ENCODE results near the gene LACTBL1. TPM values are rescaled to one million over a fixed set of nuclear protein-coding genes. Genes with fewer than 3 reads are reported as not detected.

Gene LACTBL1
- total and polyA plus RNA-seq, 2 experiments from 2014 or later = not detected

DNA sequence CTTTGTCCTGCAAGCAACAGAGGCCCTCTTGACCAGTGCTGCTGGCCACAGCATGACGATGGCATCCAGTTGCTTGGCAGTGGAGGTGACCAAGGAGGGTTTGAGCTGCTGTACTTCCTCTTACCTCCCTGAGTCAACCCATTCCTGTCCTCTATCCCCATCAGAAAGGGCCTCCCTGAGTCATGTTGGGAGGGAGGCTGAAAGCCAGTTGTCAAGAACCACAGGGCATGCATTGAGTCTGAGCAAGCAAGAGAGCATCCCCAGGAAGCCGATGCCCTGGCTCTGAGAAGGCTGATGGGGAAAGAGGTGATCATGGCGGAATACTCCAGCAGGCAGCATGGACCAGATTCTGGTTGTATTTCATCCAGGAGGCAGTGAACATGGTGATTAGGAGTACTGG is 69.6 kb downstream of the LACTBL1 start:
- Histone ChIP-seq H3K79me2 (replicated peaks; ENCODE audit: insufficient read depth) (no peaks in the 10 kb centered on the region), H3K27me3 (ENCODE audit: insufficient read depth) (no peaks in the 10 kb centered on the region), H2AFZ (no peak overlapping the region), H3K9me2 (ENCODE audit: insufficient read depth) (no peaks in the 10 kb centered on the region), H3K4me3 (no peak overlapping the region), H3K4me2 (no peak overlapping the region), H3K4me1 (ENCODE audit: insufficient read depth) (no peaks in the 10 kb centered on the region), H3K27ac (ENCODE audit: low read depth) (no peak overlapping the region), H4K20me1 (replicated peaks; ENCODE audit: insufficient read depth) (no peaks in the 10 kb centered on the region), H3F3A (replicated peaks; ENCODE audit: low read depth) (no peaks in the 10 kb centered on the region), H3K36me3 (ENCODE audit: insufficient read depth) (no peaks in the 10 kb centered on the region; the same call in 1 of the 2 replicates)
- Mint-ChIP-seq H3K4me1 (no peaks in the 10 kb centered on the region), H3K4me3 (no peak overlapping the region), H3K9me3 (no peaks in the 10 kb centered on the region), H3K36me3 (ENCODE audit: low read depth) (no peaks in the 10 kb centered on the region), H3K27ac (no peak overlapping the region), H3K27me3 (ENCODE audit: insufficient read depth, low read depth, poor library complexity) (peaks cover 2% of the 10 kb centered on the region)
- no peak for DNase-seq (ENCODE audit: low spot score)
- no peak for ATAC-seq
- no peak for TF ChIP-seq ZNF331 (CRISPR knock-in tag; IDR thresholded peaks at IDR 0.05; ENCODE audit: low read depth)
- TF ChIP-seq ZNF114 (CRISPR knock-in tag; IDR thresholded peaks at IDR 0.05) = no peak
- no peak for TF ChIP-seq POLR2AphosphoS5 (IDR thresholded peaks at IDR 0.05; ENCODE audit: low read depth)
- TF ChIP-seq EZH2phosphoT487 (IDR thresholded peaks at IDR 0.05; ENCODE audit: unreplicated experiment) = no peak
- TF ChIP-seq CREB1 (CRISPR knock-in tag; IDR thresholded peaks at IDR 0.05; ENCODE audit: low read depth) = no peak
- TF ChIP-seq EZH2 (IDR thresholded peaks at IDR 0.05; ENCODE audit: low read depth, unreplicated experiment) = no peak
- TF ChIP-seq NANOG (IDR thresholded peaks at IDR 0.05; ENCODE audit: borderline replicate concordance) = no peak
- TF ChIP-seq STAT1 (IDR thresholded peaks at IDR 0.05; ENCODE audit: unreplicated experiment) = no peak
- TF ChIP-seq, protein P1, sequence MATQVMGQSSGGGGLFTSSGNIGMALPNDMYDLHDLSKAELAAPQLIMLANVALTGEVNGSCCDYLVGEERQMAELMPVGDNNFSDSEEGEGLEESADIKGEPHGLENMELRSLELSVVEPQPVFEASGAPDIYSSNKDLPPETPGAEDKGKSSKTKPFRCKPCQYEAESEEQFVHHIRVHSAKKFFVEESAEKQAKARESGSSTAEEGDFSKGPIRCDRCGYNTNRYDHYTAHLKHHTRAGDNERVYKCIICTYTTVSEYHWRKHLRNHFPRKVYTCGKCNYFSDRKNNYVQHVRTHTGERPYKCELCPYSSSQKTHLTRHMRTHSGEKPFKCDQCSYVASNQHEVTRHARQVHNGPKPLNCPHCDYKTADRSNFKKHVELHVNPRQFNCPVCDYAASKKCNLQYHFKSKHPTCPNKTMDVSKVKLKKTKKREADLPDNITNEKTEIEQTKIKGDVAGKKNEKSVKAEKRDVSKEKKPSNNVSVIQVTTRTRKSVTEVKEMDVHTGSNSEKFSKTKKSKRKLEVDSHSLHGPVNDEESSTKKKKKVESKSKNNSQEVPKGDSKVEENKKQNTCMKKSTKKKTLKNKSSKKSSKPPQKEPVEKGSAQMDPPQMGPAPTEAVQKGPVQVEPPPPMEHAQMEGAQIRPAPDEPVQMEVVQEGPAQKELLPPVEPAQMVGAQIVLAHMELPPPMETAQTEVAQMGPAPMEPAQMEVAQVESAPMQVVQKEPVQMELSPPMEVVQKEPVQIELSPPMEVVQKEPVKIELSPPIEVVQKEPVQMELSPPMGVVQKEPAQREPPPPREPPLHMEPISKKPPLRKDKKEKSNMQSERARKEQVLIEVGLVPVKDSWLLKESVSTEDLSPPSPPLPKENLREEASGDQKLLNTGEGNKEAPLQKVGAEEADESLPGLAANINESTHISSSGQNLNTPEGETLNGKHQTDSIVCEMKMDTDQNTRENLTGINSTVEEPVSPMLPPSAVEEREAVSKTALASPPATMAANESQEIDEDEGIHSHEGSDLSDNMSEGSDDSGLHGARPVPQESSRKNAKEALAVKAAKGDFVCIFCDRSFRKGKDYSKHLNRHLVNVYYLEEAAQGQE (IDR thresholded peaks at IDR 0.05; ENCODE audit: unreplicated experiment) = no peak
- TF ChIP-seq, protein P2, sequence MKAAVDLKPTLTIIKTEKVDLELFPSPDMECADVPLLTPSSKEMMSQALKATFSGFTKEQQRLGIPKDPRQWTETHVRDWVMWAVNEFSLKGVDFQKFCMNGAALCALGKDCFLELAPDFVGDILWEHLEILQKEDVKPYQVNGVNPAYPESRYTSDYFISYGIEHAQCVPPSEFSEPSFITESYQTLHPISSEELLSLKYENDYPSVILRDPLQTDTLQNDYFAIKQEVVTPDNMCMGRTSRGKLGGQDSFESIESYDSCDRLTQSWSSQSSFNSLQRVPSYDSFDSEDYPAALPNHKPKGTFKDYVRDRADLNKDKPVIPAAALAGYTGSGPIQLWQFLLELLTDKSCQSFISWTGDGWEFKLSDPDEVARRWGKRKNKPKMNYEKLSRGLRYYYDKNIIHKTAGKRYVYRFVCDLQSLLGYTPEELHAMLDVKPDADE (IDR thresholded peaks at IDR 0.05) = no peak
- TF ChIP-seq, protein P3, sequence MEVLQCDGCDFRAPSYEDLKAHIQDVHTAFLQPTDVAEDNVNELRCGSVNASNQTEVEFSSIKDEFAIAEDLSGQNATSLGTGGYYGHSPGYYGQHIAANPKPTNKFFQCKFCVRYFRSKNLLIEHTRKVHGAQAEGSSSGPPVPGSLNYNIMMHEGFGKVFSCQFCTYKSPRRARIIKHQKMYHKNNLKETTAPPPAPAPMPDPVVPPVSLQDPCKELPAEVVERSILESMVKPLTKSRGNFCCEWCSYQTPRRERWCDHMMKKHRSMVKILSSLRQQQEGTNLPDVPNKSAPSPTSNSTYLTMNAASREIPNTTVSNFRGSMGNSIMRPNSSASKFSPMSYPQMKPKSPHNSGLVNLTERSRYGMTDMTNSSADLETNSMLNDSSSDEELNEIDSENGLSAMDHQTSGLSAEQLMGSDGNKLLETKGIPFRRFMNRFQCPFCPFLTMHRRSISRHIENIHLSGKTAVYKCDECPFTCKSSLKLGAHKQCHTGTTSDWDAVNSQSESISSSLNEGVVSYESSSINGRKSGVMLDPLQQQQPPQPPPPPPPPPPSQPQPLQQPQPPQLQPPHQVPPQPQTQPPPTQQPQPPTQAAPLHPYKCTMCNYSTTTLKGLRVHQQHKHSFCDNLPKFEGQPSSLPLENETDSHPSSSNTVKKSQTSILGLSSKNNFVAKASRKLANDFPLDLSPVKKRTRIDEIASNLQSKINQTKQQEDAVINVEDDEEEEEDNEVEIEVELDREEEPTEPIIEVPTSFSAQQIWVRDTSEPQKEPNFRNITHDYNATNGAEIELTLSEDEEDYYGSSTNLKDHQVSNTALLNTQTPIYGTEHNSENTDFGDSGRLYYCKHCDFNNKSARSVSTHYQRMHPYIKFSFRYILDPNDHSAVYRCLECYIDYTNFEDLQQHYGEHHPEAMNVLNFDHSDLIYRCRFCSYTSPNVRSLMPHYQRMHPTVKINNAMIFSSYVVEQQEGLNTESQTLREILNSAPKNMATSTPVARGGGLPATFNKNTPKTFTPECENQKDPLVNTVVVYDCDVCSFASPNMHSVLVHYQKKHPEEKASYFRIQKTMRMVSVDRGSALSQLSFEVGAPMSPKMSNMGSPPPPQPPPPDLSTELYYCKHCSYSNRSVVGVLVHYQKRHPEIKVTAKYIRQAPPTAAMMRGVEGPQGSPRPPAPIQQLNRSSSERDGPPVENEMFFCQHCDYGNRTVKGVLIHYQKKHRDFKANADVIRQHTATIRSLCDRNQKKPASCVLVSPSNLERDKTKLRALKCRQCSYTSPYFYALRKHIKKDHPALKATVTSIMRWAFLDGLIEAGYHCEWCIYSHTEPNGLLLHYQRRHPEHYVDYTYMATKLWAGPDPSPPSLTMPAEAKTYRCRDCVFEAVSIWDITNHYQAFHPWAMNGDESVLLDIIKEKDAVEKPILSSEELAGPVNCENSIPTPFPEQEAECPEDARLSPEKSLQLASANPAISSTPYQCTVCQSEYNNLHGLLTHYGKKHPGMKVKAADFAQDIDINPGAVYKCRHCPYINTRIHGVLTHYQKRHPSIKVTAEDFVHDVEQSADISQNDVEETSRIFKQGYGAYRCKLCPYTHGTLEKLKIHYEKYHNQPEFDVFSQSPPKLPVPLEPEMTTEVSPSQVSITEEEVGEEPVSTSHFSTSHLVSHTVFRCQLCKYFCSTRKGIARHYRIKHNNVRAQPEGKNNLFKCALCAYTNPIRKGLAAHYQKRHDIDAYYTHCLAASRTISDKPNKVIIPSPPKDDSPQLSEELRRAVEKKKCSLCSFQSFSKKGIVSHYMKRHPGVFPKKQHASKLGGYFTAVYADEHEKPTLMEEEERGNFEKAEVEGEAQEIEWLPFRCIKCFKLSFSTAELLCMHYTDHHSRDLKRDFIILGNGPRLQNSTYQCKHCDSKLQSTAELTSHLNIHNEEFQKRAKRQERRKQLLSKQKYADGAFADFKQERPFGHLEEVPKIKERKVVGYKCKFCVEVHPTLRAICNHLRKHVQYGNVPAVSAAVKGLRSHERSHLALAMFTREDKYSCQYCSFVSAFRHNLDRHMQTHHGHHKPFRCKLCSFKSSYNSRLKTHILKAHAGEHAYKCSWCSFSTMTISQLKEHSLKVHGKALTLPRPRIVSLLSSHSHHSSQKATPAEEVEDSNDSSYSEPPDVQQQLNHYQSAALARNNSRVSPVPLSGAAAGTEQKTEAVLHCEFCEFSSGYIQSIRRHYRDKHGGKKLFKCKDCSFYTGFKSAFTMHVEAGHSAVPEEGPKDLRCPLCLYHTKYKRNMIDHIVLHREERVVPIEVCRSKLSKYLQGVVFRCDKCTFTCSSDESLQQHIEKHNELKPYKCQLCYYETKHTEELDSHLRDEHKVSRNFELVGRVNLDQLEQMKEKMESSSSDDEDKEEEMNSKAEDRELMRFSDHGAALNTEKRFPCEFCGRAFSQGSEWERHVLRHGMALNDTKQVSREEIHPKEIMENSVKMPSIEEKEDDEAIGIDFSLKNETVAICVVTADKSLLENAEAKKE (CRISPR knock-in tag; IDR thresholded peaks at IDR 0.05) = no peak
- no peak for TF ChIP-seq JUNB (IDR thresholded peaks at IDR 0.05; ENCODE audit: unreplicated experiment)
- TF ChIP-seq, protein P4, sequence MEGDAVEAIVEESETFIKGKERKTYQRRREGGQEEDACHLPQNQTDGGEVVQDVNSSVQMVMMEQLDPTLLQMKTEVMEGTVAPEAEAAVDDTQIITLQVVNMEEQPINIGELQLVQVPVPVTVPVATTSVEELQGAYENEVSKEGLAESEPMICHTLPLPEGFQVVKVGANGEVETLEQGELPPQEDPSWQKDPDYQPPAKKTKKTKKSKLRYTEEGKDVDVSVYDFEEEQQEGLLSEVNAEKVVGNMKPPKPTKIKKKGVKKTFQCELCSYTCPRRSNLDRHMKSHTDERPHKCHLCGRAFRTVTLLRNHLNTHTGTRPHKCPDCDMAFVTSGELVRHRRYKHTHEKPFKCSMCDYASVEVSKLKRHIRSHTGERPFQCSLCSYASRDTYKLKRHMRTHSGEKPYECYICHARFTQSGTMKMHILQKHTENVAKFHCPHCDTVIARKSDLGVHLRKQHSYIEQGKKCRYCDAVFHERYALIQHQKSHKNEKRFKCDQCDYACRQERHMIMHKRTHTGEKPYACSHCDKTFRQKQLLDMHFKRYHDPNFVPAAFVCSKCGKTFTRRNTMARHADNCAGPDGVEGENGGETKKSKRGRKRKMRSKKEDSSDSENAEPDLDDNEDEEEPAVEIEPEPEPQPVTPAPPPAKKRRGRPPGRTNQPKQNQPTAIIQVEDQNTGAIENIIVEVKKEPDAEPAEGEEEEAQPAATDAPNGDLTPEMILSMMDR (conservative IDR thresholded peaks at IDR 0.05; ENCODE audit: low read depth in 2 of 2) = no peak
